ENCODE results near the gene STIM1. TPM values are rescaled to one million over a fixed set of nuclear protein-coding genes. Genes with fewer than 3 reads are reported as not detected.

STIM1 gene
- total and polyA plus RNA-seq, 7 donors: 5.3 to 44.8 (median 29.3) TPM

- H3K27ac ChIP-seq: no peak overlapping the region
- intact Hi-C loops (cut with DNase I): no loop called here
- 94 to 96% methylated on average over 5 of the region's 5 CpGs for WGBS, 2 donors
- H3K9me3 ChIP-seq: no peaks in the 10 kb centered on the region
- H3K27me3 ChIP-seq: no peaks in the 10 kb centered on the region
- H3K4me1 ChIP-seq: no peaks in the 10 kb centered on the region
- no peak for DNase-seq
- no peak for TF ChIP-seq CTCF (IDR thresholded peaks at IDR 0.05)
- no peak for TF ChIP-seq EP300 (IDR thresholded peaks at IDR 0.05)
- no peak for TF ChIP-seq POLR2A (IDR thresholded peaks at IDR 0.05)
- no peak for TF ChIP-seq POLR2AphosphoS5 (IDR thresholded peaks at IDR 0.05)
- peaks cover 0 to 71% (median 28%) of the 10 kb centered on the region in 4 donors for H3K36me3 ChIP-seq
- H3K4me3 ChIP-seq: no peak overlapping the region
Observed at GRCh38 chr11:4087551-4087950, 232.1 kb downstream of the STIM1 start.

GRCh38 chr11:4090258-4090657, 234.8 kb downstream of the STIM1 start:
- Histone ChIP-seq H3K27me3 (no peaks in the 10 kb centered on the region), H3K36me3 (peaks cover 0 to 44% (median 17%) of the 10 kb centered on the region in 4 donors), H3K27ac (no peak overlapping the region), H3K4me3 (no peak overlapping the region), H3K4me1 (peaks cover 0 to 10% (median 6%) of the 10 kb centered on the region in 4 donors), H3K9me3 (no peaks in the 10 kb centered on the region)
- no peak for TF ChIP-seq CTCF (IDR thresholded peaks at IDR 0.05)
- TF ChIP-seq POLR2AphosphoS5 (IDR thresholded peaks at IDR 0.05): no peak
- no peak for TF ChIP-seq POLR2A (IDR thresholded peaks at IDR 0.05)
- no peak for TF ChIP-seq EP300 (IDR thresholded peaks at IDR 0.05)
- intact Hi-C loops (cut with DNase I): loop anchor here (5.0 kb wide), 2 partner anchors 248 to 293 kb away; partner anchors contain the start of genes NUP98 and RHOG
- no peak for DNase-seq
- WGBS, 2 donors: 73 to 93% methylated on average over 2 of the region's 2 CpGs

- H3K9me3 ChIP-seq: no peaks in the 10 kb centered on the region
- DNase-seq: no peak
- TF ChIP-seq EP300 (IDR thresholded peaks at IDR 0.05) (no peak), POLR2AphosphoS5 (IDR thresholded peaks at IDR 0.05) (no peak), CTCF (IDR thresholded peaks at IDR 0.05) (no peak), POLR2A (IDR thresholded peaks at IDR 0.05) (no peak)
- peaks cover 0 to 27% (median 6%) of the 10 kb centered on the region in 4 donors for H3K36me3 ChIP-seq
- no peak overlapping the region for H3K27ac ChIP-seq
- WGBS, 2 donors: 19 to 55% methylated on average over 2 of the region's 2 CpGs
- peaks cover 0 to 24% (median 17%) of the 10 kb centered on the region in 4 donors for H3K4me1 ChIP-seq
- no peak overlapping the region for H3K4me3 ChIP-seq
- intact Hi-C loops (cut with DNase I): loop anchor here (5.0 kb wide), 2 partner anchors 250 to 295 kb away; partner anchors contain the start of genes NUP98 and RHOG
- H3K27me3 ChIP-seq: no peaks in the 10 kb centered on the region
Observed at GRCh38 chr11:4092026-4092425, 236.6 kb downstream of the STIM1 start.

- intact Hi-C loops (cut with DNase I): loop anchor here (5.0 kb wide), 2 partner anchors 251 to 296 kb away; partner anchors contain the start of genes NUP98 and RHOG
- H3K27me3 ChIP-seq: no peaks in the 10 kb centered on the region
- WGBS, 2 donors: 72% methylated on average over 25 of the region's 25 CpGs
- peak overlapping the region; percentile 71 to 82 (median 76) for H3K4me3 ChIP-seq
- H3K36me3 ChIP-seq: peaks cover 0 to 15% (median 4%) of the 10 kb centered on the region in 4 donors
- TF ChIP-seq EP300 (IDR thresholded peaks at IDR 0.05) (no peak), CTCF (IDR thresholded peaks at IDR 0.05) (no peak), POLR2AphosphoS5 (IDR thresholded peaks at IDR 0.05) (no peak), POLR2A (IDR thresholded peaks at IDR 0.05) (no peak)
- no peaks in the 10 kb centered on the region for H3K9me3 ChIP-seq
- H3K27ac ChIP-seq: peak overlapping the region; percentile 91 to 95 (median 92)
- no peak for DNase-seq
- H3K4me1 ChIP-seq: peaks cover 0 to 24% (median 17%) of the 10 kb centered on the region in 4 donors
Observed at GRCh38 chr11:4093519-4094347, 238.3 kb downstream of the STIM1 start.

Data from sigmoid colon (tissue), 7 donors.